Adrenal gland (tissue), 12 donors: ENCODE results near the gene CTNS. TPM values are rescaled to one million over a fixed set of nuclear protein-coding genes. Genes with fewer than 3 reads are reported as not detected.

Experiments
- DNase-seq, 7 donors: peaks; one replicate each; pipeline ENCODE4 v3.0.0-alpha.2; 2019 to 2020
- H3K27ac ChIP-seq, 5 donors: fragments of 200-600 bp; sonication (generic) in 4 of 5; 1 replicate in 3 of 5; 2 replicates in 2 of 5; pipeline versions ENCODE4 v1.5.1 to v1.8.0; 2016 to 2020; ENCODE audit warnings: mild to moderate bottlenecking in 1 of 5
- H3K27me3 ChIP-seq: fragments of 200-600 bp; 2 replicates; pipeline ENCODE4 v1.8.0; 2021
- H3K36me3 ChIP-seq, 2 donors: fragments of 200-600 bp; replicated peaks in 1 of 2; 1 replicate in 1 of 2; 2 replicates in 1 of 2; pipeline versions ENCODE4 v1.5.1 to v1.8.0; 2018 to 2022
- H3K4me1 ChIP-seq, 2 donors: fragments of 200-600 bp; replicated peaks in 1 of 2; 1 replicate in 1 of 2; 2 replicates in 1 of 2; pipeline versions ENCODE4 v1.5.1 to v1.8.0; 2018 to 2021
- H3K4me3 ChIP-seq, 4 donors: fragments of 200-600 bp; sonication (generic) in 3 of 4; one replicate each; pipeline ENCODE4 v1.5.1; 2016 to 2018
- H3K9me3 ChIP-seq, 3 donors: fragments of 200-600 bp; sonication (generic) in 1 of 3; replicated peaks in 1 of 3; 1 replicate in 2 of 3; 2 replicates in 1 of 3; pipeline versions ENCODE4 v1.5.1 to v1.8.0; 2016 to 2021
- CTCF ChIP-seq, 6 experiments: fragments of 450-650 bp in 4 of 6; fragments of 200-600 bp in 2 of 6; sonication (generic) in 1 of 6; IDR thresholded peaks; 1 replicate in 5 of 6; 2 replicates in 1 of 6; pipeline versions ENCODE4 v1.5.1 to v1.8.0; 2016 to 2021; ENCODE audit warnings: antibody characterized with exemption in 6 of 6, mild to moderate bottlenecking in 2 of 6, moderate library complexity in 1 of 6
- POLR2A ChIP-seq, 2 donors: fragments of 450-650 bp; IDR thresholded peaks; one replicate each; pipeline ENCODE4 v1.6.1; 2017; ENCODE audit warnings: antibody characterized with exemption in 2 of 2, mild to moderate bottlenecking in 2 of 2, moderate library complexity in 1 of 2
- WGBS, 4 donors: extraction: QIAGEN DNeasy Blood & Tissue Kit in 2 of 4; methylation state at CpG; one replicate each; pipeline versions ENCODE4 v1.1.5 to v1.1.7; 2013 to 2017; 5-methylcytosine and 5-hydroxymethylcytosine counted together
- intact Hi-C, 2 donors: fragments of 100-400 bp; cut with DNase I; formaldehyde crosslinking; loops; one replicate each; pipeline versions ENCODE4 v1.14.1 to v1.15.0; 2022 to 2023
- polyA plus RNA-seq, 3 donors: library from polyadenylated mRNA; stranded (reverse); fragments of 200-250 nt in 2 of 3; fragments of 350-450 nt in 1 of 3; fragmentation: Illumina TruSeq in 1 of 3; extraction: RNeasy Lipid Tissue Mini Kit (QIAGEN cat#74804) in 1 of 3; gene quantifications; one replicate each; pipeline ENCODE4 v1.2.3, GENCODE V29; 2013 to 2014
- total RNA-seq, 9 donors: library from RNA; depleted of rRNA in 4 of 9; stranded (reverse); fragments of >200 nt in 4 of 9; fragments of 120-200 nt in 1 of 9; fragmentation: NEBNext Ultra II Directional in 1 of 9; extraction: Animal tissue kit (Norgen Biotek cat#: 25700) in 1 of 9; gene quantifications; one replicate each; pipeline versions ENCODE4 v1.1.0 to v1.2.4, GENCODE V29; 2013 to 2023
- donor health status: healthy with polysubstance abuse.
- donor health status: Bipolar disorder and iron deficiency.
- donor health status: DM: yes; HTN: yes; CAD: no.
- donor health status: DM: no; HTN: no; CAD: no.
- donor health status: DM: no; HTN: no; CAD: no.
- donor health status: DM: yes; HTN: yes; CAD: no.

CTNS gene
- total and polyA plus RNA-seq, 12 donors = 11.5 to 74.8 (median 29.6) TPM

- no peaks in the 10 kb centered on the region for H3K36me3 ChIP-seq
- no peak for DNase-seq
- H3K4me3 ChIP-seq = no peak overlapping the region
- H3K27ac ChIP-seq = no peak overlapping the region
- peaks cover 4 to 7% of the 10 kb centered on the region in 2 donors for H3K4me1 ChIP-seq
- WGBS, 4 donors = 69 to 78% (median 75%) methylated on average over 8 to 27 of the region's 27 CpGs
- intact Hi-C loops = no loop called here
- no peak for TF ChIP-seq CTCF (IDR thresholded peaks at IDR 0.05)
- no peak for TF ChIP-seq POLR2A (IDR thresholded peaks at IDR 0.05)
- no peaks in the 10 kb centered on the region for H3K9me3 ChIP-seq
- H3K27me3 ChIP-seq = peaks cover 4% of the 10 kb centered on the region
Measured at GRCh38 chr17:3678821-3679530, 42.4 kb downstream of the CTNS start.

- no peak for DNase-seq
- Histone ChIP-seq H3K9me3 (no peaks in the 10 kb centered on the region), H3K36me3 (no peaks in the 10 kb centered on the region), H3K4me1 (peaks cover 4 to 7% of the 10 kb centered on the region in 2 donors), H3K27ac (no peak overlapping the region), H3K27me3 (peaks cover 4% of the 10 kb centered on the region), H3K4me3 (no peak overlapping the region)
- TF ChIP-seq CTCF (IDR thresholded peaks at IDR 0.05) (no peak), POLR2A (IDR thresholded peaks at IDR 0.05) (no peak)
- intact Hi-C loops = no loop called here
- WGBS, 4 donors = 68 to 75% (median 69%) methylated on average over 5 to 20 of the region's 20 CpGs
Measured at GRCh38 chr17:3679531-3680126, 43.1 kb downstream of the CTNS start.

- H3K4me3 ChIP-seq = no peak overlapping the region
- intact Hi-C loops = no loop called here
- TF ChIP-seq CTCF (IDR thresholded peaks at IDR 0.05) (no peak), POLR2A (IDR thresholded peaks at IDR 0.05) (no peak)
- H3K27ac ChIP-seq = no peak overlapping the region
- 75 to 88% (median 79%) methylated on average over 9 to 12 of the region's 12 CpGs for WGBS, 4 donors
- H3K27me3 ChIP-seq = peaks cover 4% of the 10 kb centered on the region
- no peaks in the 10 kb centered on the region for H3K9me3 ChIP-seq
- no peaks in the 10 kb centered on the region for H3K36me3 ChIP-seq
- H3K4me1 ChIP-seq = peaks cover 4 to 7% of the 10 kb centered on the region in 2 donors
- DNase-seq = peak in 1 of 7 donors; percentile 12
Measured at GRCh38 chr17:3681057-3681456, 44.5 kb downstream of the CTNS start.

GRCh38 chr17:3681565-3681964 is 45.0 kb downstream of the CTNS start:
- H3K36me3 ChIP-seq = no peaks in the 10 kb centered on the region
- no peak for DNase-seq
- no peaks in the 10 kb centered on the region for H3K9me3 ChIP-seq
- peaks cover 4 to 7% of the 10 kb centered on the region in 2 donors for H3K4me1 ChIP-seq
- intact Hi-C loops = no loop called here
- H3K4me3 ChIP-seq = no peak overlapping the region
- 72 to 79% (median 76%) methylated on average over 20 of the region's 20 CpGs for WGBS, 4 donors
- H3K27ac ChIP-seq = no peak overlapping the region
- peaks cover 4% of the 10 kb centered on the region for H3K27me3 ChIP-seq
- no peak for TF ChIP-seq CTCF (IDR thresholded peaks at IDR 0.05)
- no peak for TF ChIP-seq POLR2A (IDR thresholded peaks at IDR 0.05)
